CD4-positive, CD25-positive, alpha-beta regulatory T cell (primary cell): ENCODE data around the gene HNF1A. TPM values are rescaled to one million over a fixed set of nuclear protein-coding genes. Genes with fewer than 3 reads are reported as not detected.
"Not testable (repeated sequence)": the region's sequence is repeated elsewhere in the genome, so short reads cannot be mapped to it uniquely, and the experiment has no call there.

Source experiments
- ATAC-seq, 2 donors: fragments of 150-1000 bp; cut with Tn5 transposase; one replicate each; pipeline ENCODE4 v1.10.0; 2021; ENCODE audit warnings: low read depth in 2 of 2, moderate number of reproducible peaks in 2 of 2, moderate library complexity in 1 of 2
- DNase-seq, 3 donors: peaks; one replicate each; pipeline versions ENCODE4 v3.0.0 to v3.0.0-alpha.2; 2012 to 2022; ENCODE audit warnings: mixed read lengths in 1 of 3
- H3K27ac ChIP-seq: one replicate; pipeline ENCODE4 v1.7.0; 2013; ENCODE audit warnings: mild to moderate bottlenecking, low read length; ENCODE audit not compliant: insufficient read depth, poor library complexity, severe bottlenecking
- H3K27me3 ChIP-seq: one replicate; pipeline ENCODE4 v1.7.0; 2013; ENCODE audit warnings: low read length; ENCODE audit not compliant: control insufficient read depth, insufficient read depth
- H3K36me3 ChIP-seq: one replicate; pipeline ENCODE4 v1.7.0; 2013; ENCODE audit warnings: mild to moderate bottlenecking, low read length, moderate library complexity; ENCODE audit not compliant: control insufficient read depth, insufficient read depth
- H3K4me1 ChIP-seq: 2 replicates; pipeline ENCODE4 v1.7.0; 2013; ENCODE audit warnings: mild to moderate bottlenecking, low read length; ENCODE audit not compliant: insufficient read depth, control insufficient read depth, poor library complexity, severe bottlenecking
- H3K4me3 ChIP-seq: one replicate; pipeline ENCODE4 v1.7.0; 2013; ENCODE audit warnings: low read depth, mild to moderate bottlenecking, low read length, moderate library complexity
- H3K9me3 ChIP-seq, 2 experiments: 1 replicate in 1 of 2; 2 replicates in 1 of 2; pipeline ENCODE4 v1.7.0; 2013; ENCODE audit warnings: low read length in 2 of 2, mild to moderate bottlenecking in 1 of 2, moderate library complexity in 1 of 2; ENCODE audit not compliant: control insufficient read depth in 2 of 2
- H3K27ac Mint-ChIP-seq, 3 donors: one replicate each; pipeline ENCODE4 v1.8.0; 2020 to 2022; ENCODE audit warnings: mild to moderate bottlenecking in 3 of 3, mixed read lengths in 3 of 3, moderate library complexity in 2 of 3
- H3K27me3 Mint-ChIP-seq: one replicate; pipeline ENCODE4 v1.8.0; 2022; ENCODE audit warnings: mild to moderate bottlenecking, mixed read lengths
- H3K36me3 Mint-ChIP-seq: one replicate; pipeline ENCODE4 v1.8.0; 2020; ENCODE audit warnings: mixed read lengths
- H3K4me1 Mint-ChIP-seq, 4 donors: one replicate each; pipeline ENCODE4 v1.8.0; 2020 to 2022; ENCODE audit warnings: mixed read lengths in 4 of 4, mild to moderate bottlenecking in 1 of 4
- H3K4me3 Mint-ChIP-seq, 4 donors: one replicate each; pipeline ENCODE4 v1.8.0; 2020 to 2022; ENCODE audit warnings: mild to moderate bottlenecking in 4 of 4, mixed read lengths in 4 of 4, moderate library complexity in 3 of 4
- H3K9me3 Mint-ChIP-seq, 7 donors: one replicate each; pipeline ENCODE4 v1.8.0; 2020 to 2022; ENCODE audit warnings: mixed read lengths in 7 of 7, mild to moderate bottlenecking in 3 of 7, moderate library complexity in 2 of 7
- polyA plus RNA-seq, 4 donors: library from polyadenylated mRNA; unstranded; fragments of 300-500 nt; fragmentation: Illumina TruSeq; gene quantifications; one replicate each; pipeline ENCODE4 v1.2.3, GENCODE V29; 2021
- total RNA-seq: library from RNA; stranded (reverse); gene quantifications from one replicate; pipeline ENCODE4 v1.2.3, GENCODE V29; 2022

The HNF1A gene
- total and polyA plus RNA-seq, 5 donors from 2014 or later, result not detected

GRCh38 chr12:120945516-120945915 is 32.8 kb upstream of the HNF1A start:
- not testable (repeated sequence) for H3K27ac ChIP-seq, H3K36me3 ChIP-seq, H3K36me3 Mint-ChIP-seq, H3K27me3 ChIP-seq, ATAC-seq, H3K4me1 Mint-ChIP-seq, DNase-seq, H3K4me3 ChIP-seq, H3K27ac Mint-ChIP-seq, H3K9me3 ChIP-seq, H3K9me3 Mint-ChIP-seq, H3K4me1 ChIP-seq, H3K4me3 Mint-ChIP-seq
- peaks cover 12% of the 10 kb centered on the region for H3K27me3 Mint-ChIP-seq

- not testable (repeated sequence) for ATAC-seq, H3K4me3 ChIP-seq, H3K27me3 ChIP-seq, H3K27ac Mint-ChIP-seq, H3K4me1 ChIP-seq, H3K9me3 ChIP-seq, DNase-seq, H3K36me3 ChIP-seq, H3K36me3 Mint-ChIP-seq, H3K27ac ChIP-seq, H3K4me1 Mint-ChIP-seq, H3K27me3 Mint-ChIP-seq, H3K4me3 Mint-ChIP-seq, H3K9me3 Mint-ChIP-seq
Observed at GRCh38 chr12:120950260-120950799, 28.0 kb upstream of the HNF1A start.

DNA sequence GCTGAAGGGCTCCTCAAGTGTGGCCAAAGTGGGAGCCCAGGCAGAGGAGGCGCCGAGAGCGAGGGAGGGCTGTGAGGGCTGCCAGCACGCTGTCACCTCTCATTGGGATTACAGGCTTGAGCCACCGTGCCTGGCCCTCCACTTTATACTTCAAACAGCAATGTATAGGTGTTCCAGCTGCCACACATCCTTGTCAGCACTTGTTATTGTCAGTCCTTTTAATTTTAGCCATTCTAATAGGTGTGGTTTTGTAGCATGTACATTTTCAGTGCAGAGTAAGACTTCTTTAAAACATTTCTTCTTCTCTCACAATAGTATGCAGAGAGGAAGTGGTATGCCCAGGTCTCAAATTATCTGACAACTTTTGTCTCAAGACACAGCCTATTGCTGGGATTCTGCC is 27.5 kb upstream of the HNF1A start:
- Mint-ChIP-seq H3K4me3 (no peak overlapping the region), H3K27ac (no peak overlapping the region), H3K9me3 (peaks cover 0 to 1% (median 0%) of the 10 kb centered on the region in 7 donors), H3K27me3 (peaks cover 6% of the 10 kb centered on the region), H3K4me1 (no peaks in the 10 kb centered on the region), H3K36me3 (no peaks in the 10 kb centered on the region)
- H3K4me3 ChIP-seq, result no peak overlapping the region
- H3K36me3 ChIP-seq, result no peaks in the 10 kb centered on the region
- DNase-seq (no peak), ATAC-seq (no peak)
- H3K4me1 ChIP-seq, result no peaks in the 10 kb centered on the region
- no peaks in the 10 kb centered on the region for H3K27me3 ChIP-seq
- no peaks in the 10 kb centered on the region for H3K9me3 ChIP-seq
- H3K27ac ChIP-seq, result no peak overlapping the region

GRCh38 chr12:120955232-120955631 is 23.1 kb upstream of the HNF1A start:
- H3K4me3 Mint-ChIP-seq, result no peak overlapping the region
- peaks cover 0 to 12% (median 5%) of the 10 kb centered on the region in 4 donors for H3K4me1 Mint-ChIP-seq
- peaks cover 6% of the 10 kb centered on the region for H3K27me3 Mint-ChIP-seq
- no peaks in the 10 kb centered on the region for H3K9me3 ChIP-seq
- no peak overlapping the region for H3K4me3 ChIP-seq
- no peaks in the 10 kb centered on the region for H3K36me3 ChIP-seq
- no peak overlapping the region for H3K27ac Mint-ChIP-seq
- H3K27me3 ChIP-seq, result no peaks in the 10 kb centered on the region
- no peaks in the 10 kb centered on the region for H3K9me3 Mint-ChIP-seq
- ATAC-seq, result no peak
- H3K4me1 ChIP-seq, result peaks cover 6% of the 10 kb centered on the region
- DNase-seq, result no peak
- no peaks in the 10 kb centered on the region for H3K36me3 Mint-ChIP-seq
- H3K27ac ChIP-seq, result no peak overlapping the region

DNA sequence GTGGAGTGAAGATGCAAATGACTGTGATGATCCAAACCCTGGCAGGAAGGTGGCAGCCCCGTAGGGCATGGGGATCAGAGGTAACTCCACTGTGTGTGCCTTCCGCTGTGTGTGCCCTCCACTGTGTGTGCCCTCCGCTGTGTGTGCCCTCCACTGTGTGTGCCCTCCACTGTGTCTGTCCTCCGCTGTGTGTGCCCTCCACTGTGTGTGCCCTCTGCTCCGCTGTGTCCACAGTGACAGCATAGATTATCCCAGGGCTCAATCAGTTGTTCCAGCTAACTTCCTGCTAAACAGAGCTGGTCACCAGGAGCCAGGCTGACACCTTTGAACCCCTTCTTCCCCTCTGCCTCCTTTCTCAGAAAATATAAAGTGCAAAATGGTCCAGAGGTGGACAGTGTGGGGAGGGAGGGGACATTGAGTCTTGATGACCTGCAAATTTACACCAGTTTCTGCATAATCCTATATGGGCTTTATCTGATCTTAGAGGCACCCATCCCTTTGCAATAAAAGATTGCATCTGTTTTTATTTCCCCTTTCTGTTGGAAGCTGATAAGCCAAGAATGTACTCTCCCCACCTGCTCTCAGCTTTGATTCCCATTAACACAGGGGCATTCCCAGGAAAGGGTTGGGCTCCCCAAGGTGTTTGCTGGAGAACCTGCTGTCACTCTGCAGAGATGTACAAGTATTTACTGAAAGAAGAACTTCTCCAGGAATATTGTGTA is 21.6 kb upstream of the HNF1A start:
- peaks cover 0 to 12% (median 5%) of the 10 kb centered on the region in 4 donors for H3K4me1 Mint-ChIP-seq
- Histone ChIP-seq H3K9me3 (no peaks in the 10 kb centered on the region), H3K27ac (no peak overlapping the region), H3K36me3 (no peaks in the 10 kb centered on the region), H3K27me3 (no peaks in the 10 kb centered on the region), H3K4me1 (peaks cover 6% of the 10 kb centered on the region), H3K4me3 (no peak overlapping the region)
- H3K9me3 Mint-ChIP-seq, result no peaks in the 10 kb centered on the region
- peaks cover 6% of the 10 kb centered on the region for H3K27me3 Mint-ChIP-seq
- ATAC-seq (no peak), DNase-seq (no peak)
- H3K4me3 Mint-ChIP-seq, result no peak overlapping the region
- H3K27ac Mint-ChIP-seq, result no peak overlapping the region
- no peaks in the 10 kb centered on the region for H3K36me3 Mint-ChIP-seq

GRCh38 chr12:120959111-120959878 is 19.0 kb upstream of the HNF1A start:
- H3K27me3 ChIP-seq, result no peaks in the 10 kb centered on the region
- H3K36me3 Mint-ChIP-seq, result no peaks in the 10 kb centered on the region
- no peak overlapping the region for H3K4me3 ChIP-seq
- no peaks in the 10 kb centered on the region for H3K36me3 ChIP-seq
- ATAC-seq, result no peak
- no peaks in the 10 kb centered on the region for H3K9me3 Mint-ChIP-seq
- no peak for DNase-seq
- H3K4me3 Mint-ChIP-seq, result peak overlapping the region in 1 of 4 donors; percentile 5
- H3K9me3 ChIP-seq, result no peaks in the 10 kb centered on the region
- H3K4me1 ChIP-seq, result peaks cover 6% of the 10 kb centered on the region
- peaks cover 0 to 12% (median 5%) of the 10 kb centered on the region in 4 donors for H3K4me1 Mint-ChIP-seq
- H3K27ac Mint-ChIP-seq, result peak overlapping the region in 2 of 3 donors; percentile 31 to 83
- H3K27me3 Mint-ChIP-seq, result peaks cover 11% of the 10 kb centered on the region
- H3K27ac ChIP-seq, result no peak overlapping the region

DNA sequence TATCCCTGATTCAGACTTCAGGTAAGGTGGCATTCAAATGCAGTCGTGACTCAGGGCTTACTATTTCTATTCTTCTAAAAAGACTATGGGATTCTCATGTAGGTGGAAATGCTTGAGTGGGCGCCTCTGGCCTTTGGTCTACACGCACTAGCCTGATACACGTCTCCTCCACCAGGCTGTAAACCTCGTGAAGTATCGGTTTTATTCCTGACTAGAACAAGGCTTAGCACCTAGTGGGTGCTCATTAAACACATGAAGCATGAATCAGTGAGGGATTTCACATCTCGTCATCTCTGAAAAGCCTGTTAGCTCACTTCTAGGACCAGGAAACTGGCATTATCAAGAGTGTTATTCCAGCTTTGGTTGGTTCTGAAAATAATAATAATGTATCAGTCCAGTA is 17.7 kb upstream of the HNF1A start:
- ATAC-seq (no peak), DNase-seq (no peak)
- H3K27me3 Mint-ChIP-seq, result peaks cover 4% of the 10 kb centered on the region
- no peak overlapping the region for H3K27ac Mint-ChIP-seq
- H3K4me3 ChIP-seq, result no peak overlapping the region
- H3K4me1 ChIP-seq, result peaks cover 6% of the 10 kb centered on the region
- H3K9me3 ChIP-seq, result no peaks in the 10 kb centered on the region
- H3K36me3 Mint-ChIP-seq, result no peaks in the 10 kb centered on the region
- no peaks in the 10 kb centered on the region for H3K27me3 ChIP-seq
- H3K4me3 Mint-ChIP-seq, result no peak overlapping the region
- H3K4me1 Mint-ChIP-seq, result peaks cover 0 to 12% (median 5%) of the 10 kb centered on the region in 4 donors
- H3K9me3 Mint-ChIP-seq, result no peaks in the 10 kb centered on the region
- no peak overlapping the region for H3K27ac ChIP-seq
- no peaks in the 10 kb centered on the region for H3K36me3 ChIP-seq
